ENCODE results near the gene AHRR.

GRCh38 chr5:375336-375920, 53.9 kb downstream of the AHRR start:
- TF ChIP-seq, protein P1, sequence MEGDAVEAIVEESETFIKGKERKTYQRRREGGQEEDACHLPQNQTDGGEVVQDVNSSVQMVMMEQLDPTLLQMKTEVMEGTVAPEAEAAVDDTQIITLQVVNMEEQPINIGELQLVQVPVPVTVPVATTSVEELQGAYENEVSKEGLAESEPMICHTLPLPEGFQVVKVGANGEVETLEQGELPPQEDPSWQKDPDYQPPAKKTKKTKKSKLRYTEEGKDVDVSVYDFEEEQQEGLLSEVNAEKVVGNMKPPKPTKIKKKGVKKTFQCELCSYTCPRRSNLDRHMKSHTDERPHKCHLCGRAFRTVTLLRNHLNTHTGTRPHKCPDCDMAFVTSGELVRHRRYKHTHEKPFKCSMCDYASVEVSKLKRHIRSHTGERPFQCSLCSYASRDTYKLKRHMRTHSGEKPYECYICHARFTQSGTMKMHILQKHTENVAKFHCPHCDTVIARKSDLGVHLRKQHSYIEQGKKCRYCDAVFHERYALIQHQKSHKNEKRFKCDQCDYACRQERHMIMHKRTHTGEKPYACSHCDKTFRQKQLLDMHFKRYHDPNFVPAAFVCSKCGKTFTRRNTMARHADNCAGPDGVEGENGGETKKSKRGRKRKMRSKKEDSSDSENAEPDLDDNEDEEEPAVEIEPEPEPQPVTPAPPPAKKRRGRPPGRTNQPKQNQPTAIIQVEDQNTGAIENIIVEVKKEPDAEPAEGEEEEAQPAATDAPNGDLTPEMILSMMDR (IDR thresholded peaks at IDR 0.05; ENCODE audit: poor library complexity) = no peak
- TF ChIP-seq EZH2 (IDR thresholded peaks at IDR 0.05; ENCODE audit: borderline replicate concordance) (no peak), EZH2phosphoT487 (IDR thresholded peaks at IDR 0.05; ENCODE audit: low read depth, severe bottlenecking, unreplicated experiment) (no peak)
